ENCODE measurements around the gene PPDPF. TPM values are rescaled to one million over a fixed set of nuclear protein-coding genes. Genes with fewer than 3 reads are reported as not detected.

Gene PPDPF
- total and polyA plus RNA-seq, 3 donors from 2014 or later, result 207 to 529 (median 431) TPM

GRCh38 chr20:63539441-63540370 lies 19.1 kb downstream of the PPDPF start:
- no peaks in the 10 kb centered on the region for H3K36me3 ChIP-seq (ENCODE audit: low read depth, missing control alignments)
- no peaks in the 10 kb centered on the region for H3K27me3 ChIP-seq
- no peaks in the 10 kb centered on the region for H3K9me3 ChIP-seq
- peaks cover 10% of the 10 kb centered on the region for H3K4me1 ChIP-seq
- 92 to 97% methylated on average over 9 to 29 of the region's 29 CpGs for WGBS, 2 donors
- H3K4me3 ChIP-seq, result no peak overlapping the region
- TF ChIP-seq POLR2A (IDR thresholded peaks at IDR 0.05), result no peak
- TF ChIP-seq CTCF (IDR thresholded peaks at IDR 0.05), result no peak
- intact Hi-C loops (cut with DNase I; ENCODE audit: low total_unique reads), result loop anchor here (5.0 kb wide), 1 partner anchor 438 kb away; the partner anchor contains the start of gene SAMD10
- H3K27ac ChIP-seq, result no peak overlapping the region
- DNase-seq, result no peak

- intact Hi-C loops (cut with DNase I; ENCODE audit: low total_unique reads), result no loop called here
- no peaks in the 10 kb centered on the region for H3K27me3 ChIP-seq
These were observed 20.0 kb downstream of the PPDPF start for GRCh38 chr20:63540417-63541186.

GRCh38 chr20:63541371-63541770 lies 20.8 kb downstream of the PPDPF start:
- H3K27me3 ChIP-seq, result no peaks in the 10 kb centered on the region
- H3K9me3 ChIP-seq, result no peaks in the 10 kb centered on the region
- no peak for TF ChIP-seq POLR2A (IDR thresholded peaks at IDR 0.05)
- no peak for TF ChIP-seq CTCF (IDR thresholded peaks at IDR 0.05)
- H3K36me3 ChIP-seq (ENCODE audit: low read depth, missing control alignments), result no peaks in the 10 kb centered on the region
- DNase-seq, result no peak
- intact Hi-C loops (cut with DNase I; ENCODE audit: low total_unique reads), result no loop called here
- no peak overlapping the region for H3K27ac ChIP-seq
- peaks cover 6% of the 10 kb centered on the region for H3K4me1 ChIP-seq
- 87 to 98% methylated on average over 9 to 25 of the region's 28 CpGs for WGBS, 2 donors
- H3K4me3 ChIP-seq, result no peak overlapping the region

More at GRCh38 chr20:63540417-63541186, 20.0 kb downstream of the PPDPF start:
- no peaks in the 10 kb centered on the region for H3K36me3 ChIP-seq (ENCODE audit: low read depth, missing control alignments)
- H3K4me3 ChIP-seq, result no peak overlapping the region
- TF ChIP-seq POLR2A (IDR thresholded peaks at IDR 0.05) (no peak), CTCF (IDR thresholded peaks at IDR 0.05) (no peak)
- DNase-seq, result no peak
- WGBS, 2 donors, result 73 to 81% methylated on average over 14 to 49 of the region's 49 CpGs
- H3K27ac ChIP-seq, result no peak overlapping the region
- no peaks in the 10 kb centered on the region for H3K9me3 ChIP-seq
- peaks cover 6% of the 10 kb centered on the region for H3K4me1 ChIP-seq

- WGBS, 2 donors, result 35 to 69% methylated on average over 2 to 31 of the region's 36 CpGs
- Histone ChIP-seq H3K27ac (no peak overlapping the region), H3K36me3 (ENCODE audit: low read depth, missing control alignments) (no peaks in the 10 kb centered on the region), H3K4me1 (peaks cover 6% of the 10 kb centered on the region), H3K27me3 (no peaks in the 10 kb centered on the region), H3K9me3 (no peaks in the 10 kb centered on the region), H3K4me3 (no peak overlapping the region)
- TF ChIP-seq CTCF (IDR thresholded peaks at IDR 0.05) (no peak), POLR2A (IDR thresholded peaks at IDR 0.05) (no peak)
- intact Hi-C loops (cut with DNase I; ENCODE audit: low total_unique reads), result no loop called here
- no peak for DNase-seq
These were observed 21.5 kb downstream of the PPDPF start for GRCh38 chr20:63542031-63542559.

Measured in testis (tissue), 3 donors.